ENCODE measurements around the gene CARD9. TPM values are rescaled to one million over a fixed set of nuclear protein-coding genes. Genes with fewer than 3 reads are reported as not detected.
"Not testable (repeated sequence)": the region's sequence is repeated elsewhere in the genome, so short reads cannot be mapped to it uniquely, and the experiment has no call there.

Gene CARD9
- total RNA-seq, 1 donor from 2014 or later: 15.0 TPM

- peak; percentile 64 for DNase-seq
- Histone ChIP-seq H3K36me3 (peaks cover 61% of the 10 kb centered on the region), H3K4me1 (peaks cover 28% of the 10 kb centered on the region), H3K27ac (peak overlapping the region; percentile 80), H3K27me3 (ENCODE audit: low read depth) (no peaks in the 10 kb centered on the region), H3K4me3 (peak overlapping the region; percentile 99), H3K9me3 (no peaks in the 10 kb centered on the region)
- ATAC-seq: peak; percentile 37 to 56
- TF ChIP-seq, protein P1, sequence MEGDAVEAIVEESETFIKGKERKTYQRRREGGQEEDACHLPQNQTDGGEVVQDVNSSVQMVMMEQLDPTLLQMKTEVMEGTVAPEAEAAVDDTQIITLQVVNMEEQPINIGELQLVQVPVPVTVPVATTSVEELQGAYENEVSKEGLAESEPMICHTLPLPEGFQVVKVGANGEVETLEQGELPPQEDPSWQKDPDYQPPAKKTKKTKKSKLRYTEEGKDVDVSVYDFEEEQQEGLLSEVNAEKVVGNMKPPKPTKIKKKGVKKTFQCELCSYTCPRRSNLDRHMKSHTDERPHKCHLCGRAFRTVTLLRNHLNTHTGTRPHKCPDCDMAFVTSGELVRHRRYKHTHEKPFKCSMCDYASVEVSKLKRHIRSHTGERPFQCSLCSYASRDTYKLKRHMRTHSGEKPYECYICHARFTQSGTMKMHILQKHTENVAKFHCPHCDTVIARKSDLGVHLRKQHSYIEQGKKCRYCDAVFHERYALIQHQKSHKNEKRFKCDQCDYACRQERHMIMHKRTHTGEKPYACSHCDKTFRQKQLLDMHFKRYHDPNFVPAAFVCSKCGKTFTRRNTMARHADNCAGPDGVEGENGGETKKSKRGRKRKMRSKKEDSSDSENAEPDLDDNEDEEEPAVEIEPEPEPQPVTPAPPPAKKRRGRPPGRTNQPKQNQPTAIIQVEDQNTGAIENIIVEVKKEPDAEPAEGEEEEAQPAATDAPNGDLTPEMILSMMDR (IDR thresholded peaks at IDR 0.05): no peak
- intact Hi-C loops (cut with DNase I): no loop called here
Observed at GRCh38 chr9:136409557-136410455, 36.3 kb upstream of the CARD9 start.

- intact Hi-C loops (cut with DNase I): no loop called here
- DNase-seq: no peak
Observed at GRCh38 chr9:136407911-136408310, 34.4 kb upstream of the CARD9 start.

DNA sequence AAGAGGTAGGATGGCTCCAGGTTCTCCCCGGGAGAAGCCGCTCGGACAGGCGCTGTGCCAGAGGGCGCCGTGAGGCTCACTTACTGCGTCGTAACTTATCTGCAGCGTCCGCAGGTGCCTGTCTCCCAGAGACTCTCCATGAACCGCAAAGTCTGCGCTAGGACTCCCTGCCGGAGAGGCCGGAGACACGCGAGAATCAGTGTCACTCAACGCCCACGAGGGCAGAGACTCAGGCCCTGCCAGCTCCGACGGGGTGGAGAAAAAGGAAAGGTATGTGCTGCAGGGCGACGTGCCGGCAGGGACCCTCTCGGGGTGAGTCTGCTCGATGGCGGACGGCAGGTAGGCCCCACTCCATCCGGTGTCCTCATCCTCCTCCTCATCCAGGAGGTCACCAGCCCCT is 33.6 kb upstream of the CARD9 start:
- H3K4me3 ChIP-seq; ATAC-seq; intact Hi-C loops (cut with DNase I); DNase-seq; H3K9me3 ChIP-seq; H3K27ac ChIP-seq; H3K27me3 ChIP-seq (ENCODE audit: low read depth): not testable (repeated sequence)
- H3K36me3 ChIP-seq: peaks cover 48% of the 10 kb centered on the region
- peaks cover 28% of the 10 kb centered on the region for H3K4me1 ChIP-seq

More at GRCh38 chr9:136407911-136408310, 34.4 kb upstream of the CARD9 start:
- Histone ChIP-seq H3K27ac (no peak overlapping the region), H3K4me3 (no peak overlapping the region), H3K9me3 (no peaks in the 10 kb centered on the region), H3K36me3 (peaks cover 57% of the 10 kb centered on the region), H3K27me3 (ENCODE audit: low read depth) (no peaks in the 10 kb centered on the region), H3K4me1 (peaks cover 28% of the 10 kb centered on the region)
- ATAC-seq: no peak
- TF ChIP-seq, protein P1 (IDR thresholded peaks at IDR 0.05): no peak

DNA sequence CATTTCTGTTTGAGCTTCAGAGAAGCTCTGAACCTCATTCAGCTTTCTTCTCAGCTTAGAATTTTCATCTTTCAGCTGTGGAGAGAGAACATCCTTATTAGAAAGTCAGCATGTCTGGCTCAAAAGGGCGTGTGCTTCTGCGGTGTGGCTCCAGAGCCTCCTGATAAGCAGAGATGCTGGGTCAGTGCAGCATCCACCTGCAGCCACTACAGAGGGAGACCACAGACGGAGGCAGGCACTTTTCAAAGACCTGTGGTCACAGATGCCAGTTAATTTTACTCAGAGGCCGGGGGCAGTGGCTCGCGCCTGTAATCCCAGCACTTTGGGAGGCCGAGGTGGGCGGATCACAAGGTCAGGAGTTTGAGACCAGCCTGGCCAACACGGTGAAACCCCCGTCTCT is 32.4 kb upstream of the CARD9 start:
- ATAC-seq; H3K4me3 ChIP-seq; intact Hi-C loops (cut with DNase I); H3K9me3 ChIP-seq; DNase-seq; H3K27me3 ChIP-seq (ENCODE audit: low read depth); H3K27ac ChIP-seq: not testable (repeated sequence)
- Histone ChIP-seq H3K36me3 (peaks cover 46% of the 10 kb centered on the region), H3K4me1 (peaks cover 17% of the 10 kb centered on the region)

DNA sequence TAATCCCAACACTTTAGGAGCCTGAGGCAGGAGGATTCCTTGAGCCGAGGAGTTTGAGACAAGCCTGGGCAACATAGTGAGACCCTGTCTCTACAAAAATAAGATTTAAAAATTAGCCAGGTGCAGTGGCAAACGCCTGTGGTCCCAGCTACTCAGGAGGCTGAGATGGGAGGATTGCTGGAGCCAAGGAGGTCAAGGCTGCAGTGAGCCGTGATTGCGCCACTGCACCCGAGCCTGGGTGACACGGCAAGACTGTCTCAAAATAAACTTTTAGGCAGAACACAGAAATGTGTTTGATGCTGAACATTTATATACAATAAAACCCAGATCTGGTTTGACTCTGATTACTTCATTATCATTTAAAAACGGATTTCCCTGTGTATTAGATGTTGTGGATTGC is 32.0 kb upstream of the CARD9 start:
- TF ChIP-seq, protein P1 (IDR thresholded peaks at IDR 0.05): no peak
- H3K4me1 ChIP-seq: peaks cover 19% of the 10 kb centered on the region

GRCh38 chr9:136404801-136405136 is 31.3 kb upstream of the CARD9 start:
- peaks cover 20% of the 10 kb centered on the region for H3K4me1 ChIP-seq
- ATAC-seq (no peak), DNase-seq (no peak)
- H3K4me3 ChIP-seq: no peak overlapping the region
- peaks cover 46% of the 10 kb centered on the region for H3K36me3 ChIP-seq
- intact Hi-C loops (cut with DNase I): no loop called here
- H3K27me3 ChIP-seq (ENCODE audit: low read depth): no peaks in the 10 kb centered on the region
- H3K27ac ChIP-seq: no peak overlapping the region
- TF ChIP-seq, protein P1 (IDR thresholded peaks at IDR 0.05): no peak
- no peaks in the 10 kb centered on the region for H3K9me3 ChIP-seq

More for the DNA sequence above, 32.0 kb upstream of the CARD9 start:
- Histone ChIP-seq H3K27ac (no peak overlapping the region), H3K9me3 (no peaks in the 10 kb centered on the region), H3K4me3 (no peak overlapping the region), H3K36me3 (peaks cover 46% of the 10 kb centered on the region), H3K27me3 (ENCODE audit: low read depth) (no peaks in the 10 kb centered on the region)
- intact Hi-C loops (cut with DNase I): no loop called here
- no peak for DNase-seq
- no peak for ATAC-seq
